DMS53 (cell line): Measurements from ENCODE around the gene NSF.
"Not testable (repeated sequence)": the region's sequence is repeated elsewhere in the genome, so short reads cannot be mapped to it uniquely, and the experiment has no call there.

ENCODE experiments used
- DNase-seq: peaks from one replicate; lab custom pipeline; 2025; lab: John Stamatoyannopoulos, UW

The NSF gene

GRCh38 chr17:46590157-46591146 is at the start of gene NSF:
NSF (plus strand) TSS chr17:46590669; CDS start chr17:46590776, 107 bp downstream.
- not testable (repeated sequence) for DNase-seq

GRCh38 chr17:46548607-46549006 is 41.9 kb upstream of the NSF start:
- not testable (repeated sequence) for DNase-seq

- not testable (repeated sequence) for DNase-seq
Measured at GRCh38 chr17:46559155-46559554, 31.3 kb upstream of the NSF start.

- not testable (repeated sequence) for DNase-seq
Measured at GRCh38 chr17:46560048-46560447, 30.4 kb upstream of the NSF start.

GRCh38 chr17:46566284-46566683 is 24.2 kb upstream of the NSF start:
- DNase-seq, result not testable (repeated sequence)

- not testable (repeated sequence) for DNase-seq
Measured at GRCh38 chr17:46566980-46567379, 23.5 kb upstream of the NSF start.

GRCh38 chr17:46571796-46572195 is 18.7 kb upstream of the NSF start:
- DNase-seq, result not testable (repeated sequence)

- DNase-seq, result not testable (repeated sequence)
Measured at GRCh38 chr17:46579083-46580075, 11.1 kb upstream of the NSF start, which contains the start of gene ARL17A. ARL17A (minus strand) TSS chr17:46579691; CDS start chr17:46576322, 3,369 bp downstream.

GRCh38 chr17:46580082-46580481 is 10.4 kb upstream of the NSF start:
- not testable (repeated sequence) for DNase-seq

GRCh38 chr17:46585444-46585843 is 5.0 kb upstream of the NSF start:
- not testable (repeated sequence) for DNase-seq

GRCh38 chr17:46591332-46591731 is 863 bp downstream of the NSF start:
- DNase-seq, result not testable (repeated sequence)

- not testable (repeated sequence) for DNase-seq
Measured at GRCh38 chr17:46598344-46598931, 8.0 kb downstream of the NSF start.

- DNase-seq, result not testable (repeated sequence)
Measured at GRCh38 chr17:46600767-46601166, 10.3 kb downstream of the NSF start.

- DNase-seq, result not testable (repeated sequence)
Measured at GRCh38 chr17:46603125-46603524, 12.7 kb downstream of the NSF start.

GRCh38 chr17:46611304-46611703 is 20.8 kb downstream of the NSF start:
- not testable (repeated sequence) for DNase-seq

- not testable (repeated sequence) for DNase-seq
Measured at GRCh38 chr17:46613876-46614275, 23.4 kb downstream of the NSF start.

- not testable (repeated sequence) for DNase-seq
Measured at GRCh38 chr17:46617121-46617520, 26.7 kb downstream of the NSF start.

- not testable (repeated sequence) for DNase-seq
Measured at GRCh38 chr17:46618975-46619374, 28.5 kb downstream of the NSF start.

GRCh38 chr17:46623790-46624189 is 33.3 kb downstream of the NSF start:
- not testable (repeated sequence) for DNase-seq

- DNase-seq, result not testable (repeated sequence)
Measured at GRCh38 chr17:46624726-46625125, 34.3 kb downstream of the NSF start.

- DNase-seq, result not testable (repeated sequence)
Measured at GRCh38 chr17:46627452-46627851, 37.0 kb downstream of the NSF start.
